Neuronal stem cell (in vitro differentiated cells): Measurements from ENCODE around the gene BMPR2.

Experiments used
- DNase-seq: peaks from one replicate; pipeline ENCODE4 v3.0.0-alpha.2; 2013; ENCODE audit warnings: low spot score
- H2AFZ ChIP-seq: one replicate; pipeline ENCODE4 v1.6.1; 2013; ENCODE audit warnings: mild to moderate bottlenecking, low read length, inconsistent platforms
- H2AK5ac ChIP-seq: 2 replicates; pipeline ENCODE4 v1.6.1; 2013; ENCODE audit warnings: low read depth, mild to moderate bottlenecking, inconsistent platforms, low read length, moderate library complexity, mixed read lengths
- H2BK120ac ChIP-seq: 2 replicates; pipeline ENCODE4 v1.6.1; 2013; ENCODE audit warnings: low read depth, mild to moderate bottlenecking, inconsistent platforms, low read length, moderate library complexity, mixed read lengths
- H2BK12ac ChIP-seq: one replicate; pipeline ENCODE4 v1.6.1; 2013; ENCODE audit warnings: low read length, inconsistent platforms
- H2BK15ac ChIP-seq: 2 replicates; pipeline ENCODE4 v1.6.1; 2013; ENCODE audit warnings: mild to moderate bottlenecking, low read length, inconsistent platforms, mixed read lengths
- H2BK5ac ChIP-seq: one replicate; pipeline ENCODE4 v1.6.1; 2013; ENCODE audit warnings: inconsistent platforms, mild to moderate bottlenecking, low read length, moderate library complexity
- H3K14ac ChIP-seq: one replicate; pipeline ENCODE4 v1.6.1; 2013; ENCODE audit warnings: low read length, inconsistent platforms
- H3K18ac ChIP-seq: 2 replicates; pipeline ENCODE4 v1.6.1; 2013; ENCODE audit warnings: low read length, inconsistent platforms
- H3K23ac ChIP-seq: 2 replicates; pipeline ENCODE4 v1.6.1; 2013; ENCODE audit warnings: low read depth, mild to moderate bottlenecking, mixed read lengths, low read length, inconsistent platforms; ENCODE audit not compliant: poor library complexity
- H3K27ac ChIP-seq: replicated peaks from 3 replicates; pipeline ENCODE4 v1.5.1; 2013; ENCODE audit warnings: low read length, inconsistent platforms
- H3K27me3 ChIP-seq, 3 experiments: 2 replicates each; pipeline ENCODE4 v1.6.1; 2013; ENCODE audit warnings: low read length in 3 of 3, mild to moderate bottlenecking in 2 of 3, inconsistent platforms in 1 of 3, low read depth in 1 of 3, mixed read lengths in 1 of 3, moderate library complexity in 1 of 3; ENCODE audit not compliant: control insufficient read depth in 3 of 3, insufficient read depth in 3 of 3
- H3K36me3 ChIP-seq, 2 donors: replicated peaks in 1 of 2; 2 replicates each; pipeline ENCODE4 v1.6.1; 2013; ENCODE audit warnings: low read length in 2 of 2; ENCODE audit not compliant: control insufficient read depth in 2 of 2, insufficient read depth in 2 of 2
- H3K4ac ChIP-seq: 2 replicates; pipeline ENCODE4 v1.6.1; 2013; ENCODE audit warnings: inconsistent platforms, mild to moderate bottlenecking, low read length, moderate library complexity
- H3K4me1 ChIP-seq, 2 donors: 1 replicate in 1 of 2; 2 replicates in 1 of 2; pipeline ENCODE4 v1.6.1; 2013; ENCODE audit warnings: low read length in 2 of 2, low read depth in 1 of 2; ENCODE audit not compliant: control insufficient read depth in 2 of 2, insufficient read depth in 1 of 2
- H3K4me2 ChIP-seq: one replicate; pipeline ENCODE4 v1.6.1; 2013; ENCODE audit warnings: mild to moderate bottlenecking, low read length, inconsistent platforms; ENCODE audit not compliant: insufficient read depth, poor library complexity, severe bottlenecking
- H3K4me3 ChIP-seq, 2 donors: 2 replicates each; pipeline ENCODE4 v1.5.1; 2013; ENCODE audit warnings: low read length in 2 of 2, mild to moderate bottlenecking in 2 of 2, inconsistent platforms in 1 of 2, moderate library complexity in 1 of 2
- H3K79me1 ChIP-seq: one replicate; pipeline ENCODE4 v1.6.1; 2013; ENCODE audit warnings: low read depth, mild to moderate bottlenecking, inconsistent platforms, low read length, moderate library complexity
- H3K9ac ChIP-seq: one replicate; pipeline ENCODE4 v1.6.1; 2013; ENCODE audit warnings: mild to moderate bottlenecking, low read depth, low read length, inconsistent platforms; ENCODE audit not compliant: poor library complexity
- H3K9me3 ChIP-seq, 2 donors: replicated peaks in 1 of 2; 2 replicates each; pipeline versions ENCODE3 to v1.6.1; 2013; ENCODE audit warnings: low read length in 2 of 2, mild to moderate bottlenecking in 2 of 2, inconsistent platforms in 1 of 2, low read depth in 1 of 2, mixed read lengths in 1 of 2, moderate library complexity in 1 of 2; ENCODE audit not compliant: control insufficient read depth in 2 of 2, insufficient read depth in 1 of 2
- H4K8ac ChIP-seq: one replicate; pipeline ENCODE4 v1.6.1; 2013; ENCODE audit warnings: low read depth, mild to moderate bottlenecking, inconsistent platforms, low read length, moderate library complexity
- H4K91ac ChIP-seq: one replicate; pipeline ENCODE4 v1.6.1; 2013; ENCODE audit warnings: low read length, low read depth, mild to moderate bottlenecking, inconsistent platforms; ENCODE audit not compliant: poor library complexity
- WGBS, 2 donors: extraction: QIAGEN DNeasy Blood & Tissue Kit; methylation state at CpG; one replicate each; pipeline ENCODE4 v1.1.7; 2013; ENCODE audit warnings: missing lambda C conversion rate in 2 of 2, mixed read lengths in 1 of 2; ENCODE audit not compliant: insufficient read length in 2 of 2, insufficient replicate concordance in 1 of 2; ENCODE audit errors: extremely low coverage in 2 of 2; 5-methylcytosine and 5-hydroxymethylcytosine counted together

The BMPR2 gene

GRCh38 chr2:202411097-202411496, 35.0 kb downstream of the BMPR2 start:
- Histone ChIP-seq H3K18ac (no peak overlapping the region), H2BK120ac (no peak overlapping the region), H3K27me3 (no peaks in the 10 kb centered on the region), H3K9ac (no peak overlapping the region), H3K27ac (peak overlapping the region; percentile 29), H2AK5ac (no peak overlapping the region), H3K14ac (no peak overlapping the region), H4K8ac (no peak overlapping the region), H3K4ac (no peak overlapping the region), H3K79me1 (no peaks in the 10 kb centered on the region), H4K91ac (no peak overlapping the region), H3K36me3 (peaks cover 0 to 12% of the 10 kb centered on the region in 2 donors), H3K4me2 (no peak overlapping the region), H3K4me1 (no peaks in the 10 kb centered on the region), H2BK15ac (no peak overlapping the region), H2BK5ac (no peak overlapping the region), H2AFZ (no peak overlapping the region), H2BK12ac (no peak overlapping the region), H3K23ac (no peak overlapping the region), H3K4me3 (no peak overlapping the region), H3K9me3 (peaks cover 0 to 2% of the 10 kb centered on the region in 2 donors)
- no peak for DNase-seq
- no CpG with 5 or more reads among the region's 1 CpG for WGBS, 2 donors

DNA sequence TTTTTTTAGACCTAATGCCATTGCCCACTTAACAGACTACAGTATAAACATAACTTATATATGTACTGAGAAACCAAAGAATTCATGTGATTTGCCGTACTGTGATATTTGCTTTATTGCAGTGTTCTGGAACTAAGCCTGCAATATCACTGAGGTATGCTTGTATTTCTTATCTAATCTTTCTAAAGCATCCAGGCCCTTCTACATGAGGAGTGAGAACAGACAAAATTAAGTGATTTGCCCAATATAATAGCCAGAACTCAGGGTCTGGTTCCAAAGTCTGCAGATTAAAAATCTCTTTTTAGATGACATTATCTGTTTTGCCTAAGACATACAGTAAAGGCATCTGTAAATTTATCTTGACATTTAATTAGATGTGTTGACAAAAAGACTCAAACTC, 41.9 kb downstream of the BMPR2 start:
- no peak overlapping the region for H2AFZ ChIP-seq
- no peak overlapping the region for H2BK120ac ChIP-seq
- peaks cover 2 to 8% of the 10 kb centered on the region in 2 donors for H3K4me1 ChIP-seq
- no peak overlapping the region for H3K23ac ChIP-seq
- H2BK5ac ChIP-seq, result no peak overlapping the region
- no peak overlapping the region for H3K14ac ChIP-seq
- no peak overlapping the region for H4K91ac ChIP-seq
- no peak overlapping the region for H3K18ac ChIP-seq
- H3K4ac ChIP-seq, result no peak overlapping the region
- H3K4me3 ChIP-seq, result no peak overlapping the region
- no peak overlapping the region for H4K8ac ChIP-seq
- no peak overlapping the region for H3K27ac ChIP-seq
- no peaks in the 10 kb centered on the region for H3K79me1 ChIP-seq
- no peak overlapping the region for H2BK15ac ChIP-seq
- H3K36me3 ChIP-seq, result peaks cover 0 to 2% of the 10 kb centered on the region in 2 donors
- no peaks in the 10 kb centered on the region for H3K9me3 ChIP-seq
- H3K4me2 ChIP-seq, result no peak overlapping the region
- H3K27me3 ChIP-seq, result no peaks in the 10 kb centered on the region
- DNase-seq, result no peak
- H3K9ac ChIP-seq, result no peak overlapping the region
- no peak overlapping the region for H2AK5ac ChIP-seq
- no CpG with 5 or more reads among the region's 1 CpG for WGBS, 2 donors
- H2BK12ac ChIP-seq, result no peak overlapping the region

DNA sequence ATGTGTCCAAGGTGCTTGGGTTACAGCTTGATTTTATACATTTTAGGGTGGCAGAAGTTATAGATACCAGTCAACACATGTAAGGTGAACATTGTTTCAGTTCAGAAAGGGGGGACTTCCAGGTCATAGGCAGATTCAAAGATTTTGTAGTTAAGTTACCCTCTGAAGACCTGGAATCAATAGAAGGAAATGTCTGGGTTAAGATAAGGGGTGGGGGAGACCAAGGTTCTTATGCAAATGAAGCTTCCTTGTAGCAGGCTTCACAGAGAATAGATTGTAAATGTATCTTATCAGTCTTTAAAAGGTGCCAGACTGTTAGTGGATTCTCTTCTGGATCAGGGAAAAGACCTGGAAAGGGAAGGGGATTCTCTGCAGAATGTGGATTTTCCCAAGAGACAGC, 42.4 kb downstream of the BMPR2 start:
- H3K14ac ChIP-seq, result no peak overlapping the region

DNA sequence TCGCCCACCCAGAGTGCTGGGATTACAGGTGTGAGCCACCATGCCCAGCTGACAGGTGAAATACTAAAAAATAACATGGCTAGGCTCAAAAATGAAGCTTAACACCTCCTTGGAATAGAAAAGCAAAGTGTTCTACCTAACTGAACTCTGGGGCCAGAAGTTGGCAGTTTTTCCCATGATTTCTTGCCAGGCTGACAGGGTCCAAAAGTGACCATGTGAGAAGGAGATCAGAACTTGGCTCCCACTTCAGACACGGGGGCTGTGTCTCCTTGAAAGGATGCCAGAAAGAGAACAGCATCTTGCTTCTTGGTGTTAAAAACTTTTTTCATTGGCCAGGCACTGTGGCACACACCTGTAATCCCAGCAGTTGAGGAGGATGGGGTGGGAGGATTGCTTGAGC, 47.0 kb downstream of the BMPR2 start:
- H3K36me3 ChIP-seq, result no peaks in the 10 kb centered on the region
- H3K79me1 ChIP-seq, result peaks cover 2% of the 10 kb centered on the region
- H2BK120ac ChIP-seq, result no peak overlapping the region
- H3K4me1 ChIP-seq, result peaks cover 2 to 8% of the 10 kb centered on the region in 2 donors
- no peak overlapping the region for H3K23ac ChIP-seq
- no peak overlapping the region for H2BK15ac ChIP-seq
- H3K4me2 ChIP-seq, result no peak overlapping the region
- no peak overlapping the region for H3K27ac ChIP-seq
- H3K27me3 ChIP-seq, result no peaks in the 10 kb centered on the region
- H3K4me3 ChIP-seq, result no peak overlapping the region
- no peak overlapping the region for H3K18ac ChIP-seq
- no peak overlapping the region for H2AK5ac ChIP-seq
- H2BK5ac ChIP-seq, result no peak overlapping the region
- H3K9me3 ChIP-seq, result peaks cover 0 to 2% of the 10 kb centered on the region in 2 donors
- H4K91ac ChIP-seq, result no peak overlapping the region
- no peak overlapping the region for H2BK12ac ChIP-seq
- H3K9ac ChIP-seq, result no peak overlapping the region
- no peak overlapping the region for H3K14ac ChIP-seq
- no peak overlapping the region for H4K8ac ChIP-seq
- H3K4ac ChIP-seq, result no peak overlapping the region
- no CpG with 5 or more reads among the region's 2 CpGs for WGBS, 2 donors
- H2AFZ ChIP-seq, result no peak overlapping the region
- no peak for DNase-seq

More for the DNA sequence above, 42.4 kb downstream of the BMPR2 start:
- H3K23ac ChIP-seq, result no peak overlapping the region
- no peak overlapping the region for H3K4me3 ChIP-seq
- H2AFZ ChIP-seq, result no peak overlapping the region
- H3K18ac ChIP-seq, result no peak overlapping the region
- H2BK12ac ChIP-seq, result no peak overlapping the region
- H2BK5ac ChIP-seq, result no peak overlapping the region
- H3K4me1 ChIP-seq, result peaks cover 2 to 8% of the 10 kb centered on the region in 2 donors
- no peak overlapping the region for H2BK15ac ChIP-seq
- H3K9me3 ChIP-seq, result peaks cover 0 to 2% of the 10 kb centered on the region in 2 donors
- no peak overlapping the region for H2AK5ac ChIP-seq
- H3K4me2 ChIP-seq, result no peak overlapping the region
- peaks cover 0 to 2% of the 10 kb centered on the region in 2 donors for H3K36me3 ChIP-seq
- H3K9ac ChIP-seq, result no peak overlapping the region
- no peaks in the 10 kb centered on the region for H3K27me3 ChIP-seq
- no peak overlapping the region for H4K91ac ChIP-seq
- no peak overlapping the region for H3K4ac ChIP-seq
- no peak overlapping the region for H3K27ac ChIP-seq
- peaks cover 2% of the 10 kb centered on the region for H3K79me1 ChIP-seq
- no peak overlapping the region for H4K8ac ChIP-seq
- DNase-seq, result no peak
- H2BK120ac ChIP-seq, result no peak overlapping the region
